Brain pericyte (primary cell): ENCODE measurements around the gene PCDHGB1.
"Not testable (repeated sequence)": the region's sequence is repeated elsewhere in the genome, so short reads cannot be mapped to it uniquely, and the experiment has no call there.

ENCODE experiments used
- DNase-seq: peaks from one replicate; pipeline ENCODE4 v3.0.0-alpha.2; 2012; ENCODE audit warnings: low read depth, low spot score

Gene PCDHGB1

DNA sequence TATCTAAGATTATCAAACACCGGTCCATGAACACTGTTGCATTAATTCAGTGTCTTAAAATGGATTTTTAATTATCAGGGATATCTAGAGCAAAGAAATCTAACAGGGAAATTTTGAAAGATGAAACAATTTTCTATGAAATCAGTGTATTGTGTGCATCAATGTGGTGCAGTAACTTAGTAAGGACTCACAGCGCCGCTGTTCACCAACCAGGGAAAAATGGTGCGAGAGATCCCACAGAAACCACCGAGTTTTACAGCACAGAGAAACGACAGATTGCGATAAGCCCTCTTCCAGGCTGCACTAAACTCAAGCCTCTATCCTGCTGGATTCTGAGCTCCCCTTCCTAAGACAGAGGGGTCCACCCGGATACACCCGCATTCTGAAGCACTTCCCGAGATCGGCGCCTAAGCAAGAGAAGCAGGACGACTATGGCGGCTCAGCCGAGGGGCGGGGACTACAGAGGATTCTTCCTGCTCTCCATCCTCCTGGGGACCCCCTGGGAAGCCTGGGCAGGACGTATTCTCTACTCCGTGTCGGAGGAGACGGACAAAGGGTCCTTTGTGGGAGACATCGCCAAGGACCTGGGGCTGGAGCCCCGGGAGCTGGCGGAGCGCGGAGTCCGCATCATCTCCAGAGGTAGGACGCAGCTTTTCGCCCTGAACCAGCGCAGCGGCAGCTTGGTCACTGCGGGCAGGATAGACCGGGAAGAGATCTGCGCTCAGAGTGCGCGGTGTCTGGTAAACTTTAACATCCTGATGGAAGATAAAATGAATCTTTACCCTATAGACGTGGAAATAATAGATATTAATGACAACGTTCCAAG, 32.8 kb downstream of the PCDHGB1 start, which contains the start of gene PCDHGA7:
Gene PCDHGA7 (plus strand): TSS at position 274 of the 826 bp plus-strand sequence. CDS start 158 bp downstream, at position 432.
- no peak for DNase-seq

GRCh38 chr5:141383345-141383744, 33.4 kb downstream of the PCDHGB1 start:
- DNase-seq: no peak

DNA sequence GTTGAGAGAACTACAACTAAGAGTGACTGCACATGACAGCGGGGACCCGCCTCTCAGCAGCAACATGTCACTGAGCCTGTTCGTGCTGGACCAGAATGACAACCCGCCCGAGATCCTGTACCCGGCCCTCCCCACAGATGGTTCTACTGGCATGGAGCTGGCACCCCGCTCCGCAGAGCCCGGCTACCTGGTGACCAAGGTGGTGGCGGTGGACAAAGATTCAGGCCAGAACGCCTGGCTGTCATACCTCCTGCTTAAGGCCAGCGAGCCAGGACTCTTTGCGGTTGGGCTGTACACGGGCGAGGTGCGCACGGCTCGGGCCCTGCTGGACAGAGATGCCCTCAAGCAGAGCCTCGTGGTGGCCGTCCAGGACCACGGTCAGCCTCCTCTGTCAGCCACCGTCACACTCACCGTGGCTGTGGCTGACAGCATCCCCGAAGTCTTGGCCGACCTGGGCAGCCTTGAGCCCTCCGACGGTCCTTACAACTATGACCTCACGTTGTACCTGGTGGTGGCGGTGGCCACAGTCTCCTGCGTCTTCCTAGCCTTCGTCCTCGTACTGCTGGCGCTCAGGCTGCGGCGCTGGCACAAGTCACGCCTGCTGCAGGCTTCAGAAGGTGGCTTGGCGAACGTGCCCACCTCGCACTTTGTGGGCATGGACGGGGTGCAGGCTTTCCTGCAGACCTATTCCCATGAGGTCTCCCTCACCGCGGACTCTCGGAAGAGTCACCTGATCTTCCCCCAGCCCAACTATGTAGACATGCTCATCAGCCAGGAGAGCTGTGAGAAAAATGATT, 34.8 kb downstream of the PCDHGB1 start:
- no peak for DNase-seq

DNA sequence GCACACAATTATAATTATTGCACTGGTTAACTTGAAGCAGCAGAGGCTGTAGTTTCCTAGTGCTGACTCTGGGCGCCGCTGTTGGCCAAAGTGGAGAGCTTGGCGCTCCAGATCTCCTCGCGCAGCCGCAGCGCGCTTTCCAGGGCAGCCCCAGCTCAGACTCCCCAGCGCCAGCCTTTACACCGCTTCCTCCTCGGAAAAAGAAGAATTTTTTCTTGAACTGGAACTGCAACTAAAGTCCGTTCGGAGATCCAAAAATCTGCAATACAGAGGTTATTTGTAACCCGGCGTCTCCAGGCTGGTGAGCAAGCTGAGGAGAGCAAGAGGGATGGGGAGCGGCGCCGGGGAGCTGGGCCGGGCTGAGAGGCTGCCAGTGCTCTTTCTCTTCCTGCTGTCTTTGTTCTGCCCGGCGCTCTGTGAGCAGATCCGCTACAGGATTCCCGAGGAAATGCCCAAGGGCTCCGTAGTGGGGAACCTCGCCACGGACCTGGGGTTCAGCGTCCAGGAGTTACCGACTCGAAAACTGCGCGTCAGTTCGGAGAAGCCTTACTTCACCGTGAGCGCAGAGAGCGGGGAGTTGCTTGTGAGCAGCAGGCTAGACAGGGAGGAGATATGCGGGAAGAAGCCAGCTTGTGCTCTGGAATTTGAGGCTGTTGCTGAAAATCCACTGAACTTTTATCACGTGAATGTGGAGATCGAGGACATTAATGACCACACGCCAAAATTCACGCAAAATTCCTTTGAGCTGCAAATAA, 37.8 kb downstream of the PCDHGB1 start, which contains the start of gene PCDHGB4:
Gene PCDHGB4 (plus strand): TSS at position 142 of the 755 bp plus-strand sequence. CDS start 187 bp downstream, at position 329.
- not testable (repeated sequence) for DNase-seq

DNA sequence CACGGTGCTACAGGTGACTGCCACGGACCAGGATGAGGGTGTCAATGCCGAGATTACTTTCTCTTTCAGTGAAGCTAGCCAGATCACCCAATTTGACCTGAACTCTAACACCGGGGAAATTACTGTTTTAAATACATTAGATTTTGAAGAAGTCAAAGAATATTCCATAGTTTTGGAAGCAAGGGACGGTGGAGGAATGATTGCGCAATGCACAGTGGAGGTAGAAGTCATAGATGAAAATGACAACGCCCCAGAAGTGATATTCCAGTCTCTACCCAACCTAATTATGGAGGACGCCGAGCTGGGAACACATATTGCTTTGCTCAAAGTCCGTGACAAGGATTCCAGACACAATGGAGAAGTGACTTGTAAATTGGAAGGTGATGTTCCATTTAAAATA, 38.8 kb downstream of the PCDHGB1 start:
- DNase-seq: no peak

DNA sequence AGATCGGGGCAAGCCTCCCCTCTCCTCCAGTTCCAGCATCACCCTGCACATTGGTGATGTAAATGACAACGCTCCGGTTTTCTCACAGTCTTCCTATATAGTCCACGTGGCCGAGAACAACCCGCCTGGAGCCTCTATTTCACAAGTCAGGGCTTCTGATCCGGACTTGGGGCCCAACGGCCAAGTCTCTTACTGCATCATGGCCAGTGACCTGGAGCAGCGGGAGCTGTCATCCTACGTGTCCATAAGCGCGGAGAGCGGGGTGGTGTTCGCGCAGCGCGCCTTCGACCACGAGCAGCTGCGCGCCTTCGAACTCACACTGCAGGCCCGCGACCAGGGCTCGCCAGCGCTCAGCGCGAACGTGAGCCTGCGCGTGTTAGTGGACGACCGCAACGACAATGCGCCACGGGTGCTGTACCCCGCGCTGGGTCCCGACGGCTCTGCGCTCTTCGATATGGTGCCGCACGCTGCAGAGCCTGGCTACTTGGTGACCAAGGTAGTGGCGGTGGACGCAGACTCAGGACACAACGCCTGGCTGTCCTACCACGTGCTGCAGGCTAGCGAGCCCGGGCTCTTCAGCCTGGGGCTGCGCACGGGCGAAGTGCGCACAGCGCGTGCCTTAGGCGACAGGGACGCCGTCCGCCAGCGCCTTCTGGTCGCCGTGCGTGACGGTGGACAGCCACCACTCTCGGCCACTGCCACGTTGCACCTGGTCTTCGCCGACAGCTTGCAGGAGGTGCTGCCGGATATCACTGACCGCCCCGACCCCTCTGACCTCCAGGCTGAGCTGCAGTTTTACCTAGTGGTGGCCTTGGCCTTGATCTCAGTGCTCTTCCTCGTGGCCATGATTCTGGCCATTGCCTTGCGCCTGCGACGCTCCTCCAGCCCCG, 39.5 kb downstream of the PCDHGB1 start:
- no peak for DNase-seq

- no peak for DNase-seq
These were observed 42.7 kb downstream of the PCDHGB1 start, which contains the start of gene PCDHGA8 for GRCh38 chr5:141392429-141393198. Gene PCDHGA8, plus strand, starts transcription at chr5:141392633. Its CDS starts 181 bp downstream, at chr5:141392814.

- DNase-seq: no peak
These were observed 43.4 kb downstream of the PCDHGB1 start for GRCh38 chr5:141393267-141393666.

GRCh38 chr5:141394401-141395187, 44.7 kb downstream of the PCDHGB1 start:
- DNase-seq: not testable (repeated sequence)

GRCh38 chr5:141397756-141398551, 48.1 kb downstream of the PCDHGB1 start, which contains the start of gene PCDHGB5:
Gene PCDHGB5, plus strand, starts transcription at chr5:141397947. Its CDS starts 181 bp downstream, at chr5:141398128.
- not testable (repeated sequence) for DNase-seq

GRCh38 chr5:141398608-141399007, 48.7 kb downstream of the PCDHGB1 start:
- DNase-seq: no peak

- no peak for DNase-seq
These were observed 49.8 kb downstream of the PCDHGB1 start for GRCh38 chr5:141399555-141400258.
